ENCODE data around the gene CTCFL.

DNA sequence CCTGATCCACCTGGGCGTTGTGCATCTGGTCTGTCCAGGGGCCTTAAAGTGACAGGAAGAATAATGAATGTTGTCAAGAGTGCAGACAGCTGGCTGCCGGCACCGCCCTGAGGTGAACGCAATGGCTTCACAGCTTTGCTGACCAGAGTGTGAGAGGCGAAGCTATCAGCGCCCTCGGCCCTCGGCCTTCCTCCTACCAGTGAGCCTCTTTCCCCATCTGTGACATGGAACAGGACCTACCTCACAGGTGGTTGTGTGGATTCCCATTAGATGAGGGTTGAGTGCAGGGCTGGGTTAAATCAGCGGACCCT, 54.8 kb downstream of the CTCFL start:
- no peak for TF ChIP-seq TAF1 (IDR thresholded peaks at IDR 0.05; ENCODE audit: borderline replicate concordance, low read depth, low read length)
- no peak for TF ChIP-seq POLR2A (IDR thresholded peaks at IDR 0.05; ENCODE audit: low read depth, low read length)
- TF ChIP-seq POLR2AphosphoS5 (IDR thresholded peaks at IDR 0.05; ENCODE audit: low read depth, low read length): no peak
